SK-N-SH treated with all-trans-retinoic acid at 6 μM for 48 hours (cell line): ENCODE results near the gene GNA12.
"Not testable (repeated sequence)": the region's sequence is repeated elsewhere in the genome, so short reads cannot be mapped to it uniquely, and the experiment has no call there.

Experiments
- ATAC-seq: fragments of 200-7000 bp; cut with Tn5 transposase; 3 replicates; pipeline ENCODE4 v1.9.1; 2020; ENCODE audit warnings: mild to moderate bottlenecking, moderate library complexity
- ARNTL ChIP-seq: fragments of 450-650 bp; formaldehyde crosslinking; IDR thresholded peaks from 2 replicates; pipeline ENCODE4 v1.5.0; 2020; ENCODE audit warnings: low read depth, mild to moderate bottlenecking, moderate library complexity, borderline replicate concordance
- CREB5 ChIP-seq: fragments of 250-450 bp; sonication (Bioruptor Pico); IDR thresholded peaks from 2 replicates; pipeline ENCODE4 v1.5.1; 2020; ENCODE audit warnings: low read depth, mild to moderate bottlenecking, moderate library complexity
- CSRNP3 ChIP-seq: fragments of 250-450 bp; sonication (Bioruptor Pico); IDR thresholded peaks from 2 replicates; pipeline ENCODE4 v1.5.1; 2021; ENCODE audit warnings: mild to moderate bottlenecking, moderate library complexity
- ESRRG ChIP-seq: fragments of 250-450 bp; sonication (Bioruptor Pico); IDR thresholded peaks from 2 replicates; pipeline ENCODE4 v1.6.1; 2021; ENCODE audit warnings: mild to moderate bottlenecking
- GLIS3 ChIP-seq: fragments of 250-450 bp; sonication (Bioruptor Pico); IDR thresholded peaks from 2 replicates; pipeline ENCODE4 v1.5.0; 2020; ENCODE audit warnings: mild to moderate bottlenecking, moderate library complexity
- ISL1 ChIP-seq: fragments of 250-450 bp; sonication (Bioruptor Pico); IDR thresholded peaks from 2 replicates; pipeline ENCODE4 v2.1.2; 2022; ENCODE audit warnings: mild to moderate bottlenecking, moderate library complexity
- OSR1 ChIP-seq: fragments of 250-450 bp; sonication (Bioruptor Pico); IDR thresholded peaks from 2 replicates; pipeline ENCODE4 v1.8.0; 2022; ENCODE audit warnings: moderate library complexity, mild to moderate bottlenecking, inconsistent platforms
- POU6F1 ChIP-seq: fragments of 250-450 bp; sonication (Bioruptor Pico); IDR thresholded peaks from 2 replicates; pipeline ENCODE4 v1.8.0; 2021; ENCODE audit warnings: low read depth, mild to moderate bottlenecking, moderate library complexity, borderline replicate concordance
- RARB ChIP-seq: fragments of 250-450 bp; sonication (Bioruptor Pico); IDR thresholded peaks from 2 replicates; pipeline ENCODE4 v1.8.0; 2021; ENCODE audit warnings: mild to moderate bottlenecking, moderate library complexity
- SNAI2 ChIP-seq: fragments of 250-450 bp; sonication (Bioruptor Pico); IDR thresholded peaks from 2 replicates; pipeline ENCODE4 v1.5.0; 2020; ENCODE audit warnings: mild to moderate bottlenecking, moderate library complexity
- TOX ChIP-seq: fragments of 250-450 bp; sonication (Bioruptor Pico); IDR thresholded peaks from 2 replicates; pipeline ENCODE4 v1.8.0; 2021; ENCODE audit warnings: mild to moderate bottlenecking, moderate library complexity, borderline replicate concordance
- TSHZ2 ChIP-seq: fragments of 250-450 bp; sonication (Bioruptor Pico); IDR thresholded peaks from 2 replicates; pipeline ENCODE4 v1.5.0; 2020; ENCODE audit warnings: mild to moderate bottlenecking, moderate library complexity
- ZC3H10 ChIP-seq: fragments of 250-450 bp; sonication (Bioruptor Pico); IDR thresholded peaks from 2 replicates; pipeline ENCODE4 v1.5.1; 2021; ENCODE audit warnings: mild to moderate bottlenecking, moderate library complexity
- ZFP3 ChIP-seq: fragments of 250-450 bp; sonication (Bioruptor Pico); IDR thresholded peaks from 2 replicates; pipeline ENCODE4 v1.5.0; 2020; ENCODE audit warnings: mild to moderate bottlenecking, moderate library complexity
- ZFP30 ChIP-seq: fragments of 450-650 bp; formaldehyde crosslinking; IDR thresholded peaks from 2 replicates; pipeline ENCODE4 v1.5.0; 2022; ENCODE audit warnings: mild to moderate bottlenecking, moderate library complexity
- ZNF565 ChIP-seq: fragments of 450-650 bp; formaldehyde crosslinking; conservative IDR thresholded peaks from 2 replicates; pipeline ENCODE4 v1.5.0; 2020; ENCODE audit warnings: low read depth, mild to moderate bottlenecking, moderate library complexity
- ZNF70 ChIP-seq: fragments of 450-650 bp; formaldehyde crosslinking; IDR thresholded peaks from 2 replicates; pipeline ENCODE4 v1.5.0; 2020; ENCODE audit warnings: mild to moderate bottlenecking, moderate library complexity
- ZNF8 ChIP-seq: fragments of 450-650 bp; formaldehyde crosslinking; IDR thresholded peaks from 2 replicates; pipeline ENCODE4 v1.5.0; 2020; ENCODE audit warnings: mild to moderate bottlenecking, moderate library complexity

GNA12 gene

GRCh38 chr7:2856388-2857169, 12.5 kb upstream of the GNA12 start (continued):
- no peak for TF ChIP-seq POU6F1 (CRISPR knock-in tag)
- TF ChIP-seq RARB (CRISPR knock-in tag): no peak
- TF ChIP-seq ZNF565: no peak
- TF ChIP-seq ZFP30 (CRISPR knock-in tag): no peak
- no peak for TF ChIP-seq ESRRG (CRISPR knock-in tag)
- TF ChIP-seq SNAI2 (CRISPR knock-in tag): no peak

- no peak for TF ChIP-seq RARB (CRISPR knock-in tag)
- TF ChIP-seq OSR1 (CRISPR knock-in tag): no peak
- no peak for TF ChIP-seq CREB5
- TF ChIP-seq POU6F1 (CRISPR knock-in tag): no peak
- no peak for TF ChIP-seq CSRNP3 (CRISPR knock-in tag)
- no peak for TF ChIP-seq ZFP30 (CRISPR knock-in tag)
- TF ChIP-seq ZC3H10 (CRISPR knock-in tag): no peak
- no peak for ATAC-seq
These were observed 11.3 kb upstream of the GNA12 start for GRCh38 chr7:2855386-2855785.

- not testable (repeated sequence) for ATAC-seq
These were observed 9.4 kb upstream of the GNA12 start for GRCh38 chr7:2853552-2853951.

GRCh38 chr7:2853147-2853546, 9.0 kb upstream of the GNA12 start:
- TF ChIP-seq SNAI2 (CRISPR knock-in tag) (no peak), RARB (CRISPR knock-in tag) (no peak), TOX (CRISPR knock-in tag) (no peak), CSRNP3 (CRISPR knock-in tag) (no peak), ARNTL (CRISPR knock-in tag) (no peak), ZFP3 (CRISPR knock-in tag) (no peak), ZFP30 (CRISPR knock-in tag) (no peak), ISL1 (CRISPR knock-in tag) (no peak), ESRRG (CRISPR knock-in tag) (no peak), ZNF8 (no peak), OSR1 (CRISPR knock-in tag) (no peak)
- ATAC-seq: no peak

GRCh38 chr7:2851497-2851896, 7.4 kb upstream of the GNA12 start:
- 0 out of 3 replicates have a peak, but pooled peaks have one; percentile 27 for ATAC-seq
- TF ChIP-seq TSHZ2 (CRISPR knock-in tag): no peak
- no peak for TF ChIP-seq GLIS3 (CRISPR knock-in tag)
- no peak for TF ChIP-seq CSRNP3 (CRISPR knock-in tag)
- TF ChIP-seq POU6F1 (CRISPR knock-in tag): no peak
- TF ChIP-seq ZFP3 (CRISPR knock-in tag): no peak
- TF ChIP-seq ZNF70: no peak
- TF ChIP-seq ISL1 (CRISPR knock-in tag): no peak
- TF ChIP-seq ZFP30 (CRISPR knock-in tag): no peak
- no peak for TF ChIP-seq RARB (CRISPR knock-in tag)
